ENCODE measurements around the gene PPP1R37.

Gene PPP1R37

GRCh38 chr19:45070861-45071544, 22.0 kb upstream of the PPP1R37 start:
- no peak for TF ChIP-seq TAF1 (IDR thresholded peaks at IDR 0.05; ENCODE audit: borderline replicate concordance, insufficient read depth, low read length)
- TF ChIP-seq REST (IDR thresholded peaks at IDR 0.05; ENCODE audit: insufficient read depth in 1 of 2, low read depth in 2 of 2, low read length in 2 of 2) = no peak
- no peak for TF ChIP-seq FOXP2 (optimal IDR thresholded peaks at IDR 0.05; ENCODE audit: borderline replicate concordance, extremely low read depth, extremely low read length, insufficient read depth)
- TF ChIP-seq POLR2AphosphoS5 (IDR thresholded peaks at IDR 0.05; ENCODE audit: low read depth, low read length) = no peak; the same call in 1 of the 2 replicates
- TF ChIP-seq SIN3A (IDR thresholded peaks at IDR 0.05; ENCODE audit: borderline replicate concordance, insufficient read depth, low read length) = no peak

- TF ChIP-seq POLR2AphosphoS5 (IDR thresholded peaks at IDR 0.05; ENCODE audit: low read depth, low read length) (no peak), TAF1 (IDR thresholded peaks at IDR 0.05; ENCODE audit: borderline replicate concordance, insufficient read depth, low read length) (no peak), REST (IDR thresholded peaks at IDR 0.05; ENCODE audit: insufficient read depth in 1 of 2, low read depth in 2 of 2, low read length in 2 of 2) (no peak), FOXP2 (optimal IDR thresholded peaks at IDR 0.05; ENCODE audit: borderline replicate concordance, extremely low read depth, extremely low read length, insufficient read depth) (no peak), SIN3A (IDR thresholded peaks at IDR 0.05; ENCODE audit: borderline replicate concordance, insufficient read depth, low read length) (no peak)
Measured at GRCh38 chr19:45071545-45071938, 21.4 kb upstream of the PPP1R37 start.

DNA sequence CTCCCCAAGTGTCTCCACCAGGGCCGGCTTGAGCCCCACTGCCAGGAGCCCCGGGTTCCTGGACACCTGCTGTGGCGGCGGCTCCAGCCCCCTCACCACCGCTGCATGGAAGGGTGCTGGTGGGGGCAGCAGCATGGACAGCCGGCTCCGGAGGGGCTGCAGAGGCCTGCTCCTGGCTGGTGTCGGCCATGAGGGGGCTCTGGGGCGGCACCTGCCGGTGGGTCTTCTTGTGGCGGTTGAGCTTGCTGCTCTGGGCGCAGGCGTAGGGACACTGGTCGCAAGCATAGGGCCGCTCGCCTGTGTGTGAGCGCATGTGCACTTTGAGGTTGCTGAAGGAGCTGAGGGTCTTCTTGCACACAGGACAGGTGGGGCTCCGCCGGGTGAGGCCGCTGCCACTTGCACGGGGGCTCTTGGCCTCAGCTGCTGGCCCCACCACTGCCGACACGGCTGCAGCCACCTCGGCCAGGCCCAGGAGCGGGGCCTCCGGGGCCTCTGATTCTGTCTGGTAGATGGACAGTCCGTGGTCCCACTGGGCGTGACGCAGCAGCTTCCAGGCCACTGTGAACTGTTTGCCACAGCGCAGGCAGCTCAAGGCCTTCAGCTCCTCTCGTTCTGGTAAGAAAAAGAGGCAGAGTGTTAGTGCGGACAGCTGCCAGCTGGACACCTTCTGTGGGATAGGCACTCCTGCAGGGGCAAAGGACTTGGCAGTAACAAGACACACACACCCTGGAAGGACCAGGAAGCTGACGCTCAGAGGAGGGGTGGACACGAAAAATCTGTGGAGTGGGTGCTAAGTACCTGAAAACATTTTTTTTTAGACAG, 20.8 kb upstream of the PPP1R37 start:
- TF ChIP-seq SIN3A (IDR thresholded peaks at IDR 0.05; ENCODE audit: borderline replicate concordance, insufficient read depth, low read length) (no peak), POLR2AphosphoS5 (IDR thresholded peaks at IDR 0.05; ENCODE audit: low read depth, low read length) (no peak), TAF1 (IDR thresholded peaks at IDR 0.05; ENCODE audit: borderline replicate concordance, insufficient read depth, low read length) (no peak), REST (IDR thresholded peaks at IDR 0.05; ENCODE audit: insufficient read depth in 1 of 2, low read depth in 2 of 2, low read length in 2 of 2) (no peak), FOXP2 (optimal IDR thresholded peaks at IDR 0.05; ENCODE audit: borderline replicate concordance, extremely low read depth, extremely low read length, insufficient read depth) (no peak)

DNA sequence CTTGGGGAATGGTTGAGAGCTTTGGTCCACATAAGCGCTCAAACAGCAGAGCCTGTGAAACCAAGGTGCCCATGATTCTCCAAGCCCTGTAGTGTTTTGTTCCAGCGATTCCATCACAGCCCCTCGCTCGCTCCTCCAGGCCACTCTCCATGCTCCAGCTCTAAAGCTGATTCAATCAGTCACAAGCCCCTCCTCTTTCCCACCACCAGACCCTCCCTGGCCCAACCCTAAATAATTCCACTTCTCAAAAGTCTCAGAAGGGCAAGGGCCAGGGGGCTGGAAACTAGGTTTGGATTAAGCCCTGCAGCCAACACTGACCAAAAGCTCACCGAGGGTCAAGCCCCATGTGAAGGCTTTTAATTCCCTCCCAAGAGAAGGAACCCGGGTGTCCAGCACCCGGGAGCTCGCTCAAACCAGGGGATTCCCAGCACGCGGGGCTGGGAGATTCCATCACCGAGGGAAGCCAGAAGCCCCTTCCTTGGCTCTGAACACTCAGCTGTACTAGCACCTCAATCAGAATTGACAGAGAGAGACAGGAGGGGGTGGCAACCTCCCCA, 18.2 kb upstream of the PPP1R37 start:
- no peak for TF ChIP-seq REST (IDR thresholded peaks at IDR 0.05; ENCODE audit: insufficient read depth in 1 of 2, low read depth in 2 of 2, low read length in 2 of 2)
- no peak for TF ChIP-seq FOXP2 (optimal IDR thresholded peaks at IDR 0.05; ENCODE audit: borderline replicate concordance, extremely low read depth, extremely low read length, insufficient read depth)
